Fibroblast of lung (primary cell): ENCODE measurements around the gene SERPINB10. TPM values are rescaled to one million over a fixed set of nuclear protein-coding genes. Genes with fewer than 3 reads are reported as not detected.

Experiments used
- DNase-seq, 2 donors: peaks; one replicate each; pipeline versions ENCODE4 v3.0.0 to v3.0.0-alpha.2; 2010; ENCODE audit warnings: low read depth in 2 of 2
- H2AFZ ChIP-seq: 2 replicates; pipeline ENCODE4 v1.5.1; 2012; ENCODE audit warnings: low read length, control low read depth, inconsistent platforms
- H3K27ac ChIP-seq: 2 replicates; pipeline ENCODE4 v1.5.1; 2011; ENCODE audit warnings: low read length, control low read depth; ENCODE audit not compliant: insufficient read depth
- H3K27me3 ChIP-seq: 2 replicates; pipeline ENCODE4 v1.5.1; 2011; ENCODE audit warnings: mild to moderate bottlenecking, low read length; ENCODE audit not compliant: control insufficient read depth, insufficient read depth
- H3K36me3 ChIP-seq: 2 replicates; pipeline ENCODE4 v1.5.1; 2011; ENCODE audit warnings: low read length; ENCODE audit not compliant: control insufficient read depth, insufficient read depth
- H3K4me1 ChIP-seq: 2 replicates; pipeline ENCODE4 v1.5.1; 2011; ENCODE audit warnings: low read length; ENCODE audit not compliant: control insufficient read depth, insufficient read depth; ENCODE audit errors: extremely low read depth
- H3K4me2 ChIP-seq: 2 replicates; pipeline ENCODE4 v1.5.1; 2011; ENCODE audit warnings: low read length, control low read depth; ENCODE audit not compliant: insufficient read depth; ENCODE audit errors: extremely low read depth
- H3K4me3 ChIP-seq, 4 experiments: fragments of 200-600 bp in 1 of 4; sonication (generic) in 1 of 4; replicated peaks in 1 of 4; 2 replicates each; pipeline ENCODE4 v1.5.1; 2011 to 2016; ENCODE audit warnings: low read length in 4 of 4, low read depth in 3 of 4, mild to moderate bottlenecking in 3 of 4, control low read depth in 2 of 4, inconsistent platforms in 1 of 4, mixed read lengths in 1 of 4; ENCODE audit not compliant: insufficient read depth in 1 of 4; ENCODE audit errors: control extremely low read depth in 1 of 4
- H3K79me2 ChIP-seq: 2 replicates; pipeline ENCODE4 v1.5.1; 2012; ENCODE audit warnings: mild to moderate bottlenecking, low read length, inconsistent platforms; ENCODE audit not compliant: control insufficient read depth, insufficient read depth
- H3K9ac ChIP-seq: 2 replicates; pipeline ENCODE4 v1.5.1; 2011; ENCODE audit warnings: mild to moderate bottlenecking, low read length, control low read depth; ENCODE audit not compliant: insufficient read depth
- H3K9me3 ChIP-seq: 2 replicates; pipeline ENCODE4 v1.5.1; 2012; ENCODE audit warnings: low read depth, low read length; ENCODE audit not compliant: control insufficient read depth, insufficient read depth
- H4K20me1 ChIP-seq: 2 replicates; pipeline ENCODE4 v1.5.1; 2011; ENCODE audit warnings: low read length; ENCODE audit not compliant: control insufficient read depth, insufficient read depth; ENCODE audit errors: extremely low read depth
- CTCF ChIP-seq, 2 donors: IDR thresholded peaks in 1 of 2; conservative IDR thresholded peaks in 1 of 2; 1 replicate in 1 of 2; 2 replicates in 1 of 2; pipeline ENCODE4 v1.5.1; 2011 to 2012; ENCODE audit warnings: low read length in 2 of 2, control low read depth in 1 of 2, inconsistent platforms in 1 of 2, low read depth in 1 of 2, mild to moderate bottlenecking in 1 of 2
- EZH2 ChIP-seq: IDR thresholded peaks from 2 replicates; pipeline ENCODE4 v1.5.1; 2012; ENCODE audit warnings: low read length, control low read depth, mild to moderate bottlenecking; ENCODE audit errors: missing control alignments
- polyA plus RNA-seq, 2 donors: library from polyadenylated mRNA; depleted of rRNA in 1 of 2; stranded (reverse) in 1 of 2; unstranded in 1 of 2; fragments of >200 nt; gene quantifications; 2 replicates each; pipeline ENCODE4 v1.2.1, GENCODE V29; 2011 to 2012; ENCODE audit warnings: missing spikeins in 1 of 2
- total RNA-seq: library from RNA; depleted of rRNA; stranded (reverse); fragments of >200 nt; gene quantifications from 2 replicates; pipeline ENCODE4 v1.2.1, GENCODE V29; 2014

Gene SERPINB10
- total and polyA plus RNA-seq, 2 donors (not counting 1 experiment from before 2014, with no cell fraction given), result 0.08 TPM; not detected in 1

DNA sequence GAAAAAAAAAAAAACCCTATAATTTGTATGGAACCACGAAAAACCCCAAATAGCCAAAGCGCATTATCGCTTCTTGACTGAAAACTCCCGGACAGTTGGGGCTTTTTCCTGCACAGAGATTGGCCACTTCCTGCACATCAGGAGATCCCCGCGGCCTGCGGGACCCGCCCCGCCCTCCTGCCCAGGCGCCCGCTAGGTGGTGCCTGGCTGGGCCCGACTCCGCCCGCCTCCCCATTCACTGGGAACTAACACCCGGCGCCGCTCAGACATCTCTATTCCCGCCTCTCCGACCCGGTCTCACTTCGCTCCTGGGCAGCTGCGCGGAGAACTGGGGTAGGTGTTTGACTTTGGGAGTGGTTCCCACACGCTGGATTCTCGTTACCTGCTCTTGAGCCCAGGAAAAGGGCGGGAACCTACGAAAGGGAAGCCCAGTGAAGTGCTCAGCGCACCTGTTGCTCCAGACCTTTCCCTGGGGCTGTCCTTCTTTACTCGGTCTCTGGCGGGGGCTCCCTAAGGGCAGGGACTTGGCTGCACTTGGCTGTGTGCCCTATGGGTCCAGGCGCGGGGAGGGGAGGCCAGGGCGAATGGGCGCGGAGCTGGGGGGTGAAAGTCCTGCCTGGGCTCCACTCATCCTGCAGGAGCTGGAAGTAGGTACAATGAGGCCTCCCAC lies 41.4 kb downstream of the SERPINB10 start, which contains the start of gene HMSD:
HMSD (plus strand) TSS at position 234 of the 670 bp plus-strand sequence. CDS start 4,155 bp downstream, outside the sequence.
- Histone ChIP-seq H3K27me3 (no peaks in the 10 kb centered on the region), H3K9me3 (no peaks in the 10 kb centered on the region), H3K4me2 (peak within 1 kb of the TSS; percentile 72), H3K36me3 (no peaks in the 10 kb centered on the region), H3K4me1 (no peaks in the 10 kb centered on the region), H3K27ac (no peak within 1 kb of the TSS), H3K79me2 (no peaks in the 10 kb centered on the region), H3K4me3 (peak within 1 kb of the TSS; percentile 39 to 61 (median 47)), H2AFZ (peak within 1 kb of the TSS; percentile 88), H4K20me1 (no peaks in the 10 kb centered on the region), H3K9ac (no peak within 1 kb of the TSS)
- peak; percentile 28 to 45 for DNase-seq
- peak; percentile 28 to 45 for TF ChIP-seq CTCF (conservative IDR thresholded peaks at IDR 0.05 in 1 of 2, IDR thresholded peaks at IDR 0.05 in 1 of 2; ENCODE audit: low read depth in 1 of 2, low read length in 2 of 2)
- no peak for TF ChIP-seq EZH2

DNA sequence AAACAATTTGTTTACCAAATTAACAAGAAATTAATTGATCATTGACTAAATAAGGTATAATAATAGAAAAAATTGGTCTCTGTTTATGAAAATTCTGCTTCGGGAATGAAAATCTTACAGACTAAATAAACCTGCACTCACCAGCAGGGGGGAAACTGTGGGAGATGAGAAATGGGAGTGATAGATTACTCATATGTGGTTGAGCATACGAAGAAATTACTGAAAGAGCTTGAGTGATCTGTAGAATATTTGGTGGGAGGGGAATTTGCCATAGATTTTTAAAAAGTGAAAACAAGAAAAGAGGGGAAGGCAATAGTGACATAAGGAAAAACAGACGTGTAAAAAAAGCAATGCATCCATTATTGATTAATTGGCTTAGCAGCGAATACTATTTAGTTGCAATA lies 43.5 kb downstream of the SERPINB10 start:
- peak in 1 of 2 donors; percentile 35 for DNase-seq
- Histone ChIP-seq H3K9ac (no peak overlapping the region), H3K36me3 (no peaks in the 10 kb centered on the region), H3K27me3 (no peaks in the 10 kb centered on the region), H3K4me3 (no peak overlapping the region), H3K79me2 (no peaks in the 10 kb centered on the region), H2AFZ (no peak overlapping the region), H4K20me1 (no peaks in the 10 kb centered on the region), H3K4me2 (no peak overlapping the region), H3K27ac (no peak overlapping the region), H3K4me1 (no peaks in the 10 kb centered on the region), H3K9me3 (no peaks in the 10 kb centered on the region)
- TF ChIP-seq CTCF (conservative IDR thresholded peaks at IDR 0.05 in 1 of 2, IDR thresholded peaks at IDR 0.05 in 1 of 2; ENCODE audit: low read depth in 1 of 2, low read length in 2 of 2) (peak; percentile 15 to 42), EZH2 (no peak)

GRCh38 chr18:63953811-63954210 lies 46.1 kb downstream of the SERPINB10 start:
- Histone ChIP-seq H3K9ac (no peak overlapping the region), H3K27me3 (peaks cover 2% of the 10 kb centered on the region), H3K9me3 (no peaks in the 10 kb centered on the region), H3K4me1 (no peaks in the 10 kb centered on the region), H3K27ac (no peak overlapping the region), H3K4me2 (no peak overlapping the region), H2AFZ (no peak overlapping the region), H3K36me3 (no peaks in the 10 kb centered on the region), H3K4me3 (no peak overlapping the region), H4K20me1 (no peaks in the 10 kb centered on the region), H3K79me2 (no peaks in the 10 kb centered on the region)
- peak in 1 of 2 donors; percentile 46 for DNase-seq
- TF ChIP-seq CTCF (conservative IDR thresholded peaks at IDR 0.05 in 1 of 2, IDR thresholded peaks at IDR 0.05 in 1 of 2; ENCODE audit: low read depth in 1 of 2, low read length in 2 of 2), result no peak
- TF ChIP-seq EZH2, result no peak
